Common myeloid progenitor, CD34-positive (primary cell): ENCODE measurements around the gene ZFAND4.
"Not testable (repeated sequence)": the region's sequence is repeated elsewhere in the genome, so short reads cannot be mapped to it uniquely, and the experiment has no call there.

ENCODE experiments used
- CTCF ChIA-PET: fragments of 350-600 bp; sonication (Branson Sonifier 250); formaldehyde crosslinking; loops from one replicate; lab custom pipeline; 2021; ENCODE audit warnings: antibody characterized with exemption; lab: Charles Lee
- POLR2A ChIA-PET: fragments of 350-600 bp; sonication (Branson Sonifier 250); formaldehyde crosslinking; loops from one replicate; lab custom pipeline; 2021; ENCODE audit warnings: antibody characterized with exemption; lab: Charles Lee
- DNase-seq, 3 donors: peaks; one replicate each; pipeline versions ENCODE4 v3.0.0 to v3.0.0-alpha.2; 2013
- H3K27ac ChIP-seq, 2 experiments: 1 replicate in 1 of 2; 2 replicates in 1 of 2; pipeline ENCODE4 v1.7.0; 2013; ENCODE audit warnings: inconsistent platforms in 2 of 2, low read length in 2 of 2, mild to moderate bottlenecking in 2 of 2, low read depth in 1 of 2, moderate library complexity in 1 of 2; ENCODE audit not compliant: severe bottlenecking in 2 of 2, insufficient read depth in 1 of 2, poor library complexity in 1 of 2
- H3K27me3 ChIP-seq, 5 experiments: replicated peaks in 2 of 5; 1 replicate in 3 of 5; 2 replicates in 2 of 5; pipeline versions ENCODE4 v1.6.1 to v1.7.0; 2013; ENCODE audit warnings: low read length in 4 of 5, mild to moderate bottlenecking in 2 of 5, moderate library complexity in 2 of 5, inconsistent platforms in 1 of 5; ENCODE audit not compliant: insufficient read depth in 5 of 5, control insufficient read depth in 4 of 5
- H3K36me3 ChIP-seq, 4 experiments: 1 replicate in 2 of 4; 2 replicates in 2 of 4; pipeline versions ENCODE4 v1.6.1 to v1.7.0; 2013; ENCODE audit warnings: low read length in 3 of 4, control low read depth in 1 of 4, mild to moderate bottlenecking in 1 of 4; ENCODE audit not compliant: control insufficient read depth in 4 of 4, insufficient read depth in 4 of 4
- H3K4me1 ChIP-seq, 4 experiments: 1 replicate in 3 of 4; 2 replicates in 1 of 4; pipeline versions ENCODE4 v1.6.1 to v1.7.1; 2013; ENCODE audit warnings: low read length in 3 of 4, mild to moderate bottlenecking in 3 of 4, control low read depth in 1 of 4, inconsistent platforms in 1 of 4, moderate library complexity in 1 of 4; ENCODE audit not compliant: control insufficient read depth in 4 of 4, insufficient read depth in 4 of 4; ENCODE audit errors: control extremely low read depth in 1 of 4
- H3K4me3 ChIP-seq, 7 experiments: 1 replicate in 4 of 7; 2 replicates in 3 of 7; pipeline versions ENCODE4 v1.5.1 to v1.7.0; 2013; ENCODE audit warnings: mild to moderate bottlenecking in 7 of 7, low read length in 6 of 7, moderate library complexity in 6 of 7, inconsistent platforms in 2 of 7, low read depth in 2 of 7, control low read depth in 1 of 7; ENCODE audit not compliant: insufficient read depth in 4 of 7, control insufficient read depth in 1 of 7; ENCODE audit errors: extremely low read depth in 1 of 7
- H3K9me3 ChIP-seq, 5 experiments: 1 replicate in 4 of 5; 2 replicates in 1 of 5; pipeline versions ENCODE4 v1.6.1 to v1.7.1; 2013; ENCODE audit warnings: low read length in 4 of 5, mild to moderate bottlenecking in 2 of 5, inconsistent platforms in 1 of 5, low read depth in 1 of 5, moderate library complexity in 1 of 5; ENCODE audit not compliant: control insufficient read depth in 4 of 5, insufficient read depth in 2 of 5; ENCODE audit errors: control extremely low read depth in 1 of 5
- WGBS: methylation state at CpG from one replicate; pipeline ENCODE4 v1.1.5; 2013; ENCODE audit not compliant: insufficient coverage; 5-methylcytosine and 5-hydroxymethylcytosine counted together

ZFAND4 gene

DNA sequence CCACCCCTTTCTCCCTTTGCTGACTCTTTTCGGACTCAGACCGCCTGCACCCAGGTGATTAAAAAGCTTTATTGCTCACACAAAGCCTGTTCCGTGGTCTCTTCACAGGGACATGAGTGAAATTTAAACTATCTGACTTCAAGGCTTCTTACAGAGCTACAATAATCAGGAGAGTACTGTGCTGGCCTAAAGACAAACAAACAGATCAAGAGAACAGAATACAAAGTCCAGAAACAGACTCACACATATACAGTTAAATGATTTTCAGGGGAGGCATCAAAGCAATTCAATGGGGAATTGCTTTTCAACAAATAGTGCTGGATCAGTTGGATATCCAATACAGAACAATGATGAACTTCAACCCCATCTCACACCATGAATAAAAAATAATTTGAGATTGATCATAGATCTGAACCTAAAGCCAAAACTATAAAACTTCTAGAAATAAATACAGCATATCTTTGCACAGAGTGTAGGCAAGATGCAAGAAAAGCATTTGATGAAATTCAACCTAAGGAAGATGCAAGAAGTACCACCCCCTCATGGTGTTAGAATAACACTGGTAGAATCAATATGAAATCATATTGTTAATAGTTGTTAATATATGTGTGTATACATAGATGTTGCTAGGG is 96.5 kb downstream of the ZFAND4 start:
- H3K27me3 ChIP-seq, result no peaks in the 10 kb centered on the region
- H3K9me3 ChIP-seq, result peaks cover 0 to 1% (median 0%) of the 10 kb centered on the region in 5 experiments
- no peak overlapping the region for H3K4me3 ChIP-seq
- ChIA-PET POLR2A (interaction anchor here (0.6 to 0.7 kb wide), 2 partner anchors 17 to 26 kb away, joined by 3 to 7 read pairs; no protein-coding TSS in a partner anchor), CTCF (interaction anchor here (1.6 to 1.8 kb wide), 2 partner anchors 13 to 96 kb away, joined by 4 to 6 read pairs; partner anchors contain the start of gene ZFAND4)
- H3K27ac ChIP-seq, result no peak overlapping the region
- no peak for DNase-seq
- peaks cover 0 to 29% (median 13%) of the 10 kb centered on the region in 4 experiments for H3K4me1 ChIP-seq
- WGBS, result 100% methylated on average over 2 of the region's 3 CpGs
- no peaks in the 10 kb centered on the region for H3K36me3 ChIP-seq

DNA sequence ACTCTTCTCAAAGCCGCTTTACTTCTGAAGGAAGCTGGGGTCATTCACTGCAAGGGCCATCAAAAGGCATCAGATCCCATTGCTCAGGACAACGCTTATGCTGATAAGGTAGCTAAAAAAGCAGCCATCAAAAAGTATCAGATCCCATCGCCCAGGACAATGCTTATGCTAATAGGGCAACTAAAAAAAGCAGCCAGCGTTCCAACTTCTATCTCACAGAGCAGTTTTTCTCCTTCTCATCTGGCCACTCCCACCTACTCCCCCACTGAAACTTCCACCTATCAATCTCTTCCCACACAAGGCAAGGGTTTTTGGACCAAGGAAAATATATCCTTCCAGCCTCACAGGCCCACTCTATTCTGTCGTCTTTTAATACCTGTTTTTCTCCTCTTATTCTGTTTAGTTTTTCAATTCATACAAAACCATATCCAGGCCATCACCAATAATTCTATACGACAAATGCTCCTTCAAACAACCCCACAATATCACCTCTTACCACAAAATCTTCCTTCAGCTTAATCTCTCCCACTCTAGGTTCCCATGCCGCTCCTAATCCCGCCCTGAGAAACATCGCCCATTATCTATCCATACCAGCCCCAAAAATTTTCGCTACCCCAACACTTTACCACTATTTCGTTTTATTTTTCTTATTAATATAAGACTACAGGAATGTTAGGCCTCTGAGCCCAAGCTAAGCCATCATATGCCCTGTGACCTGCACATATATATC is 97.4 kb downstream of the ZFAND4 start:
- H3K36me3 ChIP-seq, H3K4me3 ChIP-seq, DNase-seq, POLR2A ChIA-PET, H3K27me3 ChIP-seq, H3K9me3 ChIP-seq, H3K27ac ChIP-seq: not testable (repeated sequence)
- H3K4me1 ChIP-seq, result peaks cover 0 to 22% (median 9%) of the 10 kb centered on the region in 4 experiments
- whole genome bisulfite sequencing, result 78% methylated on average over 6 of the region's 11 CpGs
- CTCF ChIA-PET, result interaction anchor here (0.6 to 1.6 kb wide), 2 partner anchors 9 to 13 kb away, joined by 3 to 6 read pairs; no protein-coding TSS in a partner anchor

GRCh38 chr10:45569471-45569870 is 103.1 kb downstream of the ZFAND4 start:
- 100% methylated on average over 2 of the region's 3 CpGs for WGBS
- Histone ChIP-seq H3K4me3 (no peak overlapping the region), H3K4me1 (no peaks in the 10 kb centered on the region), H3K36me3 (no peaks in the 10 kb centered on the region), H3K9me3 (peaks cover 0 to 1% (median 0%) of the 10 kb centered on the region in 5 experiments), H3K27me3 (no peaks in the 10 kb centered on the region), H3K27ac (no peak overlapping the region)
- no peak for DNase-seq
- ChIA-PET POLR2A (no interaction called here), CTCF (no interaction called here)

GRCh38 chr10:45566415-45566814 is 106.2 kb downstream of the ZFAND4 start:
- H3K9me3 ChIP-seq, result no peaks in the 10 kb centered on the region
- peaks cover 0 to 13% (median 2%) of the 10 kb centered on the region in 4 experiments for H3K4me1 ChIP-seq
- H3K27me3 ChIP-seq, result no peaks in the 10 kb centered on the region
- no peaks in the 10 kb centered on the region for H3K36me3 ChIP-seq
- 95% methylated on average over 2 of the region's 3 CpGs for WGBS
- H3K27ac ChIP-seq, result no peak overlapping the region
- no peak overlapping the region for H3K4me3 ChIP-seq
- POLR2A ChIA-PET, result no interaction called here
- no peak for DNase-seq
- CTCF ChIA-PET, result interaction anchor here (0.9 kb wide), 1 partner anchor 9 kb away, joined by 3 read pairs; no protein-coding TSS in a partner anchor
